ENCODE data around the gene GULP1. TPM values are rescaled to one million over a fixed set of nuclear protein-coding genes. Genes with fewer than 3 reads are reported as not detected.

GULP1 gene
- total RNA-seq, 1 donor from 2014 or later = 49.0 TPM

DNA sequence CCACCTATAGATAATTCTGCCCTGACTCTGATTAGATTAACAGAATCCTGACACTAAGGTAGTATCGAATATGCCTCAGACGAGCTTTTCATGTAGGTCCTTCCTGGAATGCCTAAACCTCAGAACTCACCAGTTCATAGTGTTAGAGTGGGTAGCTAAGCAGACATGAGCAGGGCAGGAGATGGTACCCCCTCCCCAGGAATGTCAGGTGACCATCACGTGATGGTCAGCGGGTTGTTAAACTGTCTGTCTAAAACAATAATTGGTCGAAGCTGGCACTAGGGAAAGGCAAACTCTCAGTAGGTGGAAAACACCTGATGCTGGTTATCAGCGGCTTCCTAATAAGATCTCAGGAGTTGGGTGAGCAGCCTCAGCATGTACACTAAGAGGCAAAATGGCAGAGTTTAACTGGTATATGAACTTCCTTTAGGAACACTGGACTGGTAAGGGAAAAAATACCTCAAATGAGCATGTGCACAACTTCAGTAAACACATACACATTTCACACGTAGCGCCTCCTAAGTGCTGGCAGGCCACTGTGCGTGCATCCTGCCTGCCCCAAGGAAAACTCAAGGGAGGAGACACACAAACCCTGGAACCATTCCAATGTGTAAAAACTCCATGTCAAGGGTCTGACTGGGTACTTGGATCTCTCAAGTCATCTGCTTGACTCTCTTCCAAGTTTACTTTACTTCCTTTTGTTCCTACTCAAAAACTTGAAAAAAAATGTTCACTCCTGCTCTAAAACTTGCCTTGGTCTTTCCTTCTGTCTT is 339.5 kb downstream of the GULP1 start:
- H3K4me3 Mint-ChIP-seq = no peak overlapping the region
- peaks cover 23% of the 10 kb centered on the region for H3K4me1 Mint-ChIP-seq (ENCODE audit: unreplicated experiment)
- no peak overlapping the region for H3K27ac Mint-ChIP-seq
- DNase-seq (ENCODE audit: extremely low spot score, unreplicated experiment) = no peak
- H3K27me3 Mint-ChIP-seq = no peaks in the 10 kb centered on the region
- TF ChIP-seq CTCF (conservative IDR thresholded peaks at IDR 0.05) = no peak
- peaks cover 5% of the 10 kb centered on the region for H3K9me3 Mint-ChIP-seq
- H3K36me3 Mint-ChIP-seq = no peaks in the 10 kb centered on the region

- H3K4me1 Mint-ChIP-seq (ENCODE audit: unreplicated experiment) = peaks cover 12% of the 10 kb centered on the region
Measured at GRCh38 chr2:188634656-188635055, 343.0 kb downstream of the GULP1 start.

More at GRCh38 chr2:188634656-188635055, 343.0 kb downstream of the GULP1 start:
- Mint-ChIP-seq H3K36me3 (no peaks in the 10 kb centered on the region), H3K9me3 (peaks cover 5% of the 10 kb centered on the region), H3K27ac (no peak overlapping the region), H3K27me3 (no peaks in the 10 kb centered on the region), H3K4me3 (no peak overlapping the region)
- TF ChIP-seq CTCF (conservative IDR thresholded peaks at IDR 0.05) = no peak
- DNase-seq (ENCODE audit: extremely low spot score, unreplicated experiment) = no peak

Small RNA genes within 50 kb of the gene (microRNA-seq; reads per million reads assigned to microRNA genes)
- gene MIR561 = 3.9 reads per million, percentile 13 among the genes with 10 or more reads in this experiment

Data from type B pancreatic cell (in vitro differentiated cells).